MM.1S (cell line): ENCODE results near the gene PP2D1.

Source experiments
- CTCF ChIP-seq: fragments of 300-600 bp; sonication (generic); IDR thresholded peaks from 2 replicates; pipeline ENCODE4 v1.5.1; 2016; ENCODE audit warnings: antibody characterized with exemption, low read length, mixed read lengths
- EZH2 ChIP-seq: fragments of 300-600 bp; sonication (generic); optimal IDR thresholded peaks from 2 replicates; pipeline ENCODE3; 2017; ENCODE audit warnings: low read depth, mild to moderate bottlenecking, antibody characterized with exemption, low read length, mixed read lengths
- EZH2phosphoT487 ChIP-seq: fragments of 300-600 bp; sonication (generic); IDR thresholded peaks from 2 replicates; pipeline ENCODE4 v1.6.1; 2018; ENCODE audit warnings: antibody characterized with exemption, low read length

- TF ChIP-seq EZH2 = no peak
- peak; percentile 60 for TF ChIP-seq CTCF
- no peak for TF ChIP-seq EZH2phosphoT487
Observed at GRCh38 chr3:20039765-20040547, 27.9 kb upstream of the PP2D1 start, which contains the start of gene KAT2B.
